Natural killer cell (primary cell): Measurements from ENCODE around the gene FKBP1A. TPM values are rescaled to one million over a fixed set of nuclear protein-coding genes. Genes with fewer than 3 reads are reported as not detected.

Experiments
- ATAC-seq, 3 donors: fragments of 150-1000 bp in 2 of 3; fragments of 200-7000 bp in 1 of 3; cut with Tn5 transposase; 1 replicate in 1 of 3; 2 replicates in 2 of 3; pipeline ENCODE4 v1.10.0; 2021; ENCODE audit warnings: mild to moderate bottlenecking in 2 of 3, moderate library complexity in 2 of 3
- DNase-seq, 2 donors: peaks; one replicate each; pipeline versions ENCODE4 v3.0.0 to v3.0.0-alpha.2; 2013 to 2021; ENCODE audit warnings: mixed read lengths in 1 of 2
- H3K27ac ChIP-seq: one replicate; pipeline ENCODE4 v1.5.1; 2013; ENCODE audit warnings: mild to moderate bottlenecking, low read length
- H3K27me3 ChIP-seq: one replicate; pipeline ENCODE4 v1.6.1; 2013; ENCODE audit warnings: low read length; ENCODE audit not compliant: control insufficient read depth, insufficient read depth
- H3K36me3 ChIP-seq: one replicate; pipeline ENCODE4 v1.6.1; 2013; ENCODE audit warnings: low read length; ENCODE audit not compliant: control insufficient read depth, insufficient read depth
- H3K4me1 ChIP-seq: one replicate; pipeline ENCODE4 v1.6.1; 2013; ENCODE audit warnings: low read length; ENCODE audit not compliant: control insufficient read depth, insufficient read depth
- H3K4me3 ChIP-seq: one replicate; pipeline ENCODE4 v1.5.1; 2013; ENCODE audit warnings: low read length
- H3K9me3 ChIP-seq: one replicate; pipeline ENCODE4 v1.6.1; 2013; ENCODE audit warnings: low read length; ENCODE audit not compliant: control insufficient read depth, insufficient read depth
- H3K27ac Mint-ChIP-seq, 2 donors: one replicate each; pipeline ENCODE4 v1.8.0; 2022; ENCODE audit warnings: mild to moderate bottlenecking in 2 of 2, mixed read lengths in 2 of 2, moderate library complexity in 1 of 2
- H3K27me3 Mint-ChIP-seq, 2 donors: one replicate each; pipeline ENCODE4 v1.8.0; 2022; ENCODE audit warnings: low read depth in 2 of 2, mixed read lengths in 2 of 2
- H3K36me3 Mint-ChIP-seq: one replicate; pipeline ENCODE4 v1.8.0; 2022; ENCODE audit warnings: mixed read lengths
- H3K4me1 Mint-ChIP-seq, 2 donors: one replicate each; pipeline ENCODE4 v1.8.0; 2022; ENCODE audit warnings: mixed read lengths in 2 of 2
- H3K4me3 Mint-ChIP-seq: one replicate; pipeline ENCODE4 v1.8.0; 2022; ENCODE audit warnings: mild to moderate bottlenecking, moderate library complexity, mixed read lengths
- H3K9me3 Mint-ChIP-seq, 2 donors: one replicate each; pipeline ENCODE4 v1.8.0; 2022; ENCODE audit warnings: mixed read lengths in 2 of 2
- CTCF ChIP-seq: fragments of 200-600 bp; IDR thresholded peaks from one replicate; pipeline ENCODE4 v1.8.0; 2022; ENCODE audit warnings: antibody characterized with exemption
- WGBS: methylation state at CpG from one replicate; pipeline ENCODE4 v1.1.7; 2013; ENCODE audit warnings: missing lambda C conversion rate; ENCODE audit not compliant: insufficient coverage; 5-methylcytosine and 5-hydroxymethylcytosine counted together
- intact Hi-C: fragments of 100-400 bp; cut with micrococcal nuclease; formaldehyde crosslinking; loops from one replicate; pipeline ENCODE4 v1.14.2; 2022
- total RNA-seq, 4 donors: library from RNA; stranded (reverse); fragments of 120-200 nt in 1 of 4; gene quantifications; one replicate each; pipeline versions ENCODE4 v1.2.3 to v1.2.4, GENCODE V29; 2013 to 2022

FKBP1A gene
- total RNA-seq, 3 donors from 2014 or later (not counting 1 experiment from before 2014, with no cell fraction given): 74.6 to 76.4 (median 75.4) TPM

- DNase-seq (no peak), ATAC-seq (no peak)
- no peaks in the 10 kb centered on the region for H3K9me3 ChIP-seq
- H3K27me3 Mint-ChIP-seq: no peaks in the 10 kb centered on the region
- H3K27me3 ChIP-seq: no peaks in the 10 kb centered on the region
- H3K4me3 Mint-ChIP-seq: no peak overlapping the region
- TF ChIP-seq CTCF: no peak
- H3K4me1 ChIP-seq: peaks cover 19% of the 10 kb centered on the region
- H3K36me3 ChIP-seq: peaks cover 23% of the 10 kb centered on the region
- H3K4me3 ChIP-seq: no peak overlapping the region
- H3K4me1 Mint-ChIP-seq: peaks cover 49 to 56% of the 10 kb centered on the region in 2 donors
- H3K27ac Mint-ChIP-seq: no peak overlapping the region
- H3K9me3 Mint-ChIP-seq: no peaks in the 10 kb centered on the region
- WGBS: 86% methylated on average over 2 of the region's 3 CpGs
- intact Hi-C loops: no loop called here
- H3K36me3 Mint-ChIP-seq: no peaks in the 10 kb centered on the region
- no peak overlapping the region for H3K27ac ChIP-seq
Observed at GRCh38 chr20:1373036-1373435, 19.8 kb downstream of the FKBP1A start.

- no peak overlapping the region for H3K27ac ChIP-seq
Observed at GRCh38 chr20:1371830-1372539, 20.9 kb downstream of the FKBP1A start.

GRCh38 chr20:1371202-1371782 lies 21.6 kb downstream of the FKBP1A start:
- 54% methylated on average over 3 of the region's 3 CpGs for WGBS
- H3K4me1 ChIP-seq: peaks cover 8% of the 10 kb centered on the region
- H3K36me3 Mint-ChIP-seq: no peaks in the 10 kb centered on the region
- no peaks in the 10 kb centered on the region for H3K9me3 Mint-ChIP-seq
- peak overlapping the region in 1 of 2 donors; percentile 27 for H3K27ac Mint-ChIP-seq
- TF ChIP-seq CTCF: no peak
- ATAC-seq (no peak), DNase-seq (no peak)
- H3K4me1 Mint-ChIP-seq: peaks cover 31 to 39% of the 10 kb centered on the region in 2 donors
- no peak overlapping the region for H3K4me3 Mint-ChIP-seq
- no peaks in the 10 kb centered on the region for H3K27me3 Mint-ChIP-seq
- H3K27me3 ChIP-seq: no peaks in the 10 kb centered on the region
- peaks cover 24% of the 10 kb centered on the region for H3K36me3 ChIP-seq
- no peak overlapping the region for H3K27ac ChIP-seq
- intact Hi-C loops: no loop called here
- H3K9me3 ChIP-seq: no peaks in the 10 kb centered on the region
- no peak overlapping the region for H3K4me3 ChIP-seq

More at GRCh38 chr20:1371830-1372539, 20.9 kb downstream of the FKBP1A start:
- Histone ChIP-seq H3K9me3 (no peaks in the 10 kb centered on the region), H3K36me3 (peaks cover 24% of the 10 kb centered on the region), H3K4me3 (no peak overlapping the region), H3K4me1 (peaks cover 10% of the 10 kb centered on the region), H3K27me3 (no peaks in the 10 kb centered on the region)
- H3K4me1 Mint-ChIP-seq: peaks cover 38 to 46% of the 10 kb centered on the region in 2 donors
- WGBS: 100% methylated on average over 3 of the region's 5 CpGs
- no peak for TF ChIP-seq CTCF
- ATAC-seq (no peak), DNase-seq (no peak)
- no peaks in the 10 kb centered on the region for H3K9me3 Mint-ChIP-seq
- H3K4me3 Mint-ChIP-seq: no peak overlapping the region
- intact Hi-C loops: no loop called here
- H3K36me3 Mint-ChIP-seq: no peaks in the 10 kb centered on the region
- H3K27ac Mint-ChIP-seq: peak overlapping the region in 1 of 2 donors; percentile 27
- H3K27me3 Mint-ChIP-seq: no peaks in the 10 kb centered on the region
